PC-3 (cell line): ENCODE measurements around the gene PYGO2. TPM values are rescaled to one million over a fixed set of nuclear protein-coding genes. Genes with fewer than 3 reads are reported as not detected.
A peak's percentile ranks its signal among the peaks of the same experiment; 100 is the strongest.

Experiments used
- ATAC-seq: fragments of 200-7000 bp; cut with Tn5 transposase; 2 replicates; pipeline ENCODE4 v1.9.1; 2020; ENCODE audit warnings: mild to moderate bottlenecking, moderate library complexity
- BruUV-seq: library from RNA; stranded (reverse); fragments of 400-500 nt; replicated peaks from 2 replicates; lab custom pipeline; 2021; lab: Mats Ljungman, UMichigan
- CTCF ChIA-PET: fragments of 300-600 bp; sonication (Branson Sonifier 250); formaldehyde crosslinking; loops from one replicate; lab custom pipeline; 2022; ENCODE audit warnings: antibody characterized with exemption; lab: Charles Lee
- POLR2A ChIA-PET: fragments of 300-600 bp; sonication (Branson Sonifier 250); formaldehyde crosslinking; loops from one replicate; lab custom pipeline; 2022; ENCODE audit warnings: antibody characterized with exemption; ENCODE audit not compliant: unreplicated experiment; lab: Charles Lee
- DNase-seq: peaks from one replicate; pipeline ENCODE4 v3.0.0-alpha.2; 2015
- H2AFZ ChIP-seq: fragments of 300-600 bp; sonication (generic); 2 replicates; pipeline ENCODE4 v1.6.0; 2016; ENCODE audit warnings: antibody characterized with exemption, low read length
- H3F3A ChIP-seq: fragments of 300-600 bp; sonication (generic); one replicate; pipeline ENCODE4 v1.6.0; 2017; ENCODE audit warnings: antibody characterized with exemption, low read length, control low read depth, mild to moderate bottlenecking; ENCODE audit not compliant: unreplicated experiment
- H3K27ac ChIP-seq: fragments of 300-600 bp; sonication (generic); 2 replicates; pipeline ENCODE4 v1.5.1; 2016; ENCODE audit warnings: mild to moderate bottlenecking, low read length
- H3K27me3 ChIP-seq: fragments of 300-600 bp; sonication (generic); 2 replicates; pipeline ENCODE4 v1.6.1; 2016; ENCODE audit warnings: low read length, mixed read lengths
- H3K36me3 ChIP-seq: fragments of 300-600 bp; sonication (generic); 2 replicates; pipeline ENCODE4 v1.6.1; 2016; ENCODE audit warnings: low read depth, mixed run types, low read length, mixed read lengths
- H3K4me1 ChIP-seq: fragments of 300-600 bp; sonication (generic); 2 replicates; pipeline ENCODE4 v1.5.1; 2016; ENCODE audit warnings: low read length; ENCODE audit not compliant: insufficient read depth
- H3K4me2 ChIP-seq: fragments of 300-600 bp; sonication (generic); 2 replicates; pipeline ENCODE4 v1.6.0; 2016; ENCODE audit warnings: low read length
- H3K4me3 ChIP-seq: fragments of 300-600 bp; sonication (generic); 2 replicates; pipeline ENCODE4 v1.5.1; 2016; ENCODE audit warnings: mild to moderate bottlenecking, low read length, mixed read lengths
- H3K79me2 ChIP-seq: fragments of 300-600 bp; sonication (generic); 2 replicates; pipeline ENCODE4 v1.6.1; 2017; ENCODE audit warnings: low read length, mixed read lengths
- H3K9ac ChIP-seq: fragments of 300-600 bp; sonication (generic); 2 replicates; pipeline ENCODE4 v1.6.0; 2016; ENCODE audit warnings: mild to moderate bottlenecking, low read length
- H3K9me2 ChIP-seq: fragments of 300-600 bp; sonication (generic); replicated peaks from 2 replicates; pipeline ENCODE4 v1.6.1; 2016; ENCODE audit warnings: mixed run types, low read length, mixed read lengths
- H3K9me3 ChIP-seq: fragments of 300-600 bp; sonication (generic); 2 replicates; pipeline ENCODE4 v1.6.1; 2016; ENCODE audit warnings: low read length, mixed read lengths
- H4K20me1 ChIP-seq: fragments of 300-600 bp; sonication (generic); 2 replicates; pipeline ENCODE4 v1.6.1; 2016; ENCODE audit warnings: low read length, mixed read lengths
- EZH2 ChIP-seq: fragments of 300-600 bp; sonication (generic); IDR thresholded peaks from one replicate; pipeline ENCODE4 v1.6.1; 2017; ENCODE audit warnings: antibody characterized with exemption, mild to moderate bottlenecking, low read length; ENCODE audit not compliant: unreplicated experiment
- EZH2phosphoT487 ChIP-seq: fragments of 300-600 bp; sonication (generic); IDR thresholded peaks from 2 replicates; pipeline ENCODE4 v1.6.1; 2018; ENCODE audit warnings: mild to moderate bottlenecking, antibody characterized with exemption, low read length, borderline replicate concordance
- intact Hi-C: fragments of 100-400 bp; cut with micrococcal nuclease; formaldehyde crosslinking; loops from 2 replicates; pipeline ENCODE4 v1.9.0; 2023
- total RNA-seq: library from RNA; depleted of rRNA; stranded (reverse); fragments of >200 nt; gene quantifications from 2 replicates; pipeline ENCODE4 v1.2.3, GENCODE V29; 2014
- TF ChIP-seq, protein P1 (sequence below): fragments of 300-600 bp; sonication (generic); conservative IDR thresholded peaks from 2 replicates; pipeline ENCODE4 v1.5.1; 2017; ENCODE audit warnings: antibody characterized with exemption, low read depth, mild to moderate bottlenecking, low read length

Gene PYGO2
- total RNA-seq, 1 experiment from 2014 or later = 41.7 TPM

DNA sequence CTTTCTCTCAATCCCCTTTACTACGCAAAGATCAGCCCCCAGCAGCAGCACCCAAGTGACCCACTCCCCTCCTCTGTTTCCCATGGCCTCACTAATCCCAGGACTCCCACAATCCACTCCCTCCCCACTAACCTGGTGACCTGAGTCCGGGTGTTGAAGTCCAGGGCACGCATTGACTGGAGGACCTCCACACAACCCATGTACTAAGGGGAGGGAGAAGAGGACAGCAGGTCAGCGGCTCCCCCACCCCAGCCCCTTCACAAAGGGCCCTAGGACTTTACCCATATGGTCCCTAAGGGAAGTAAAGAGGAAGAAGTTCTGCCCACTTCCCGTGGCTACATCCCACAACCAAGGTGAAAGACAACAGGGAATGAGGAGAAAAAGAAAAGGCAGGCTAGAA, 7.7 kb upstream of the PYGO2 start:
- H3K9me2 ChIP-seq = no peaks in the 10 kb centered on the region
- no TSS peak for BruUV-seq
- CTCF ChIA-PET = no interaction called here

DNA sequence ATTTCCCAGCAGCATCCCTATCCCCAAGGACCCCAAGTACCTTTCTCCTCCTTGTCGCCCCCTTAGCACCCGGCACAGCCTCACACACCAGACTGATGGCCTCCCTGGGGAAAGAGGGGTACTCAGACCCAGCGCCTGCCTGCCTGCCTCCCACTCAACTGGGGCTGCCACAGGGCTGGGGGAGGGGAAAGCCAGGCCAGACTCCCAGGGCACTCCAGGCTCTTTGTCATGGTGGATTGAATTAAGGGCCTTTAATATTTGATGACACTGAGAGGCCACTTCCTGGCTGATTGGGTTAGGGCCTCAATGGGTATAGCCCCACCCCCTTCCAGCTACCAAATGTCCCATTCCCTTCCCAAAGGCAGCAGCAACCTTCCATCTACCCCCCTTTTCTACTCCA, 7.1 kb upstream of the PYGO2 start:
- CTCF ChIA-PET = no interaction called here
- Histone ChIP-seq H3K4me1 (peaks cover 37% of the 10 kb centered on the region), H4K20me1 (no peaks in the 10 kb centered on the region), H3K4me2 (peak overlapping the region; percentile 88; the same call in 1 of the 2 replicates), H3K27me3 (no peaks in the 10 kb centered on the region), H3K36me3 (peaks cover 37% of the 10 kb centered on the region), H3K4me3 (no peak overlapping the region), H3K9ac (no peak overlapping the region), H3K9me2 (no peaks in the 10 kb centered on the region), H3K27ac (no peak overlapping the region), H2AFZ (no peak overlapping the region), H3K79me2 (peaks cover 35% of the 10 kb centered on the region), H3K9me3 (no peaks in the 10 kb centered on the region), H3F3A (peaks cover 9% of the 10 kb centered on the region)
- BruUV-seq = no TSS peak
- no peak for DNase-seq
- intact Hi-C loops = no loop called here
- TF ChIP-seq, protein P1, sequence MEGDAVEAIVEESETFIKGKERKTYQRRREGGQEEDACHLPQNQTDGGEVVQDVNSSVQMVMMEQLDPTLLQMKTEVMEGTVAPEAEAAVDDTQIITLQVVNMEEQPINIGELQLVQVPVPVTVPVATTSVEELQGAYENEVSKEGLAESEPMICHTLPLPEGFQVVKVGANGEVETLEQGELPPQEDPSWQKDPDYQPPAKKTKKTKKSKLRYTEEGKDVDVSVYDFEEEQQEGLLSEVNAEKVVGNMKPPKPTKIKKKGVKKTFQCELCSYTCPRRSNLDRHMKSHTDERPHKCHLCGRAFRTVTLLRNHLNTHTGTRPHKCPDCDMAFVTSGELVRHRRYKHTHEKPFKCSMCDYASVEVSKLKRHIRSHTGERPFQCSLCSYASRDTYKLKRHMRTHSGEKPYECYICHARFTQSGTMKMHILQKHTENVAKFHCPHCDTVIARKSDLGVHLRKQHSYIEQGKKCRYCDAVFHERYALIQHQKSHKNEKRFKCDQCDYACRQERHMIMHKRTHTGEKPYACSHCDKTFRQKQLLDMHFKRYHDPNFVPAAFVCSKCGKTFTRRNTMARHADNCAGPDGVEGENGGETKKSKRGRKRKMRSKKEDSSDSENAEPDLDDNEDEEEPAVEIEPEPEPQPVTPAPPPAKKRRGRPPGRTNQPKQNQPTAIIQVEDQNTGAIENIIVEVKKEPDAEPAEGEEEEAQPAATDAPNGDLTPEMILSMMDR = no peak
- TF ChIP-seq EZH2phosphoT487 = no peak
- no peak for TF ChIP-seq EZH2
- ATAC-seq = no peak
- POLR2A ChIA-PET = no interaction called here

More for the DNA sequence above, 7.7 kb upstream of the PYGO2 start:
- TF ChIP-seq EZH2phosphoT487 (no peak), EZH2 (no peak)
- TF ChIP-seq, protein P1 = no peak
- Histone ChIP-seq H3K27me3 (no peaks in the 10 kb centered on the region), H3K9ac (no peak overlapping the region), H2AFZ (no peak overlapping the region), H3K79me2 (peaks cover 35% of the 10 kb centered on the region), H3K36me3 (peaks cover 33% of the 10 kb centered on the region), H4K20me1 (no peaks in the 10 kb centered on the region), H3K9me3 (no peaks in the 10 kb centered on the region), H3K4me1 (peaks cover 37% of the 10 kb centered on the region), H3K27ac (no peak overlapping the region), H3K4me2 (peak overlapping the region; percentile 88; the same call in 1 of the 2 replicates), H3K4me3 (0 out of 2 replicates have a peak overlapping the region, but pooled peaks have one; percentile 7), H3F3A (peaks cover 9% of the 10 kb centered on the region)
- POLR2A ChIA-PET = no interaction called here
- DNase-seq = no peak
- no peak for ATAC-seq
- intact Hi-C loops = no loop called here

DNA sequence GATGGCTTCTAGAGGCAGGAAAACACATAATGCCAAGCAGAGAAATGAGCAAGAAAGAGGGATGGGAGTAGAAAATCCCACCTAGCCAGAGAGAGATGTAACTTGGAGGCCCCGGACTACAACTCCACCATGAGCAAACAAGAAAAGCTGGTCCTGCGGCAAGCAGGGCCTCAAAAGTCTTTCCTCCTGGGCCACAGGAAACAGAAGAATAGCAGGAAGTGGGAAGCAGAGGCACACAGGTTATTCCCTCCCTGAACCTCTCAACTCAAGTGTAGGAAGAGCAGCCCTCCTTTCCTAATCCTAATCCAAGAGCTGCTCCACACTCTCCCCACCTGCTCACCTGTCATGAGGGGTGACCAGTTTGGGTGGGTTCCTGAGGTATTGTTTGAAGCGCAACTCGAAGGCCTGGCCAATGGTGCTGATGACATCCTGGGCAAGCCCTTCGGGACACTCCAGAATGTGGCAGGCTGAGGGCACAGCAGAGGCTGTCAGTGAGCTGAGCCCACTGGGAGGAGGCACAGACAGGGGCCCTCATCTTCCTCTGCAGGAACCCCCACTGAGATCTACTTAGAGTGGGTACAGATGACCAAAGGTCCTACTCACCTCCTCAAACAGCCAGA, 5.9 kb upstream of the PYGO2 start:
- peaks cover 45% of the 10 kb centered on the region for H3K36me3 ChIP-seq

More for the DNA sequence above, 5.9 kb upstream of the PYGO2 start:
- Histone ChIP-seq H3K4me2 (no peak overlapping the region), H3K9me3 (no peaks in the 10 kb centered on the region), H3F3A (peaks cover 4% of the 10 kb centered on the region), H3K9me2 (no peaks in the 10 kb centered on the region), H3K4me1 (peaks cover 33% of the 10 kb centered on the region), H2AFZ (no peak overlapping the region), H3K27me3 (no peaks in the 10 kb centered on the region), H4K20me1 (no peaks in the 10 kb centered on the region), H3K27ac (no peak overlapping the region), H3K9ac (no peak overlapping the region), H3K79me2 (peaks cover 47% of the 10 kb centered on the region), H3K4me3 (no peak overlapping the region)
- ATAC-seq = no peak
- ChIA-PET CTCF (no interaction called here), POLR2A (no interaction called here)
- intact Hi-C loops = no loop called here
- no peak for DNase-seq
- BruUV-seq = no TSS peak
- TF ChIP-seq EZH2phosphoT487 (no peak), EZH2 (no peak)
- TF ChIP-seq, protein P1 = no peak
